GM12892 (cell line): ENCODE results near the gene ZNF276.

Experiments
- DNase-seq: peaks from one replicate; pipeline ENCODE4 v3.0.0; 2011; ENCODE audit not compliant: insufficient read length
- FAIRE-seq: peaks from 2 replicates; lab custom pipeline; 2011; peaks lifted over from hg19 to GRCh38; lab: Jason Lieb, UNC
- POLR2A ChIP-seq: IDR thresholded peaks from 2 replicates; pipeline ENCODE4 v1.6.1; 2011; ENCODE audit warnings: low read depth, low read length, control low read depth
- POLR2AphosphoS5 ChIP-seq: IDR thresholded peaks from 2 replicates; pipeline ENCODE4 v1.6.1; 2011; ENCODE audit warnings: low read depth, low read length, control low read depth
- TAF1 ChIP-seq: IDR thresholded peaks from 2 replicates; pipeline ENCODE4 v1.6.1; 2011; ENCODE audit warnings: low read depth, mild to moderate bottlenecking, control low read depth, low read length, borderline replicate concordance

ZNF276 gene

GRCh38 chr16:89709166-89709565, 12.2 kb upstream of the ZNF276 start:
- TF ChIP-seq POLR2A, result no peak
- no peak for FAIRE-seq
- DNase-seq, result no peak

GRCh38 chr16:89709716-89710432, 11.5 kb upstream of the ZNF276 start:
- DNase-seq, result no peak
- no peak for FAIRE-seq
- TF ChIP-seq TAF1 (no peak), POLR2AphosphoS5 (no peak), POLR2A (no peak)

- DNase-seq (no peak), FAIRE-seq (no peak)
- TF ChIP-seq POLR2A (no peak), TAF1 (no peak), POLR2AphosphoS5 (no peak)
Measured at GRCh38 chr16:89710709-89711564, 10.4 kb upstream of the ZNF276 start.

- FAIRE-seq (peak; percentile 88), DNase-seq (peak; percentile 99)
- peak; percentile 66 for TF ChIP-seq POLR2AphosphoS5
- TF ChIP-seq POLR2A, result peak; percentile 82
- peak; percentile 29; the same call in 1 of the 2 replicates for TF ChIP-seq TAF1
Measured at GRCh38 chr16:89711601-89712273, 9.6 kb upstream of the ZNF276 start.

- peak; percentile 17 for FAIRE-seq
- no peak for DNase-seq
Measured at GRCh38 chr16:89712274-89712781, 9.0 kb upstream of the ZNF276 start.

GRCh38 chr16:89716493-89716892, 4.8 kb upstream of the ZNF276 start:
- FAIRE-seq, result no peak
- TF ChIP-seq POLR2AphosphoS5 (no peak), POLR2A (no peak), TAF1 (no peak)
- DNase-seq, result no peak

More at GRCh38 chr16:89712274-89712781, 9.0 kb upstream of the ZNF276 start:
- TF ChIP-seq TAF1, result 0 out of 2 replicates have a peak, but pooled peaks have one; percentile 0
- no peak for TF ChIP-seq POLR2A

- TF ChIP-seq POLR2A (no peak), POLR2AphosphoS5 (no peak), TAF1 (no peak)
- no peak for DNase-seq
- FAIRE-seq, result no peak
Measured at GRCh38 chr16:89716916-89717687, 4.2 kb upstream of the ZNF276 start.

GRCh38 chr16:89717688-89718505, 3.4 kb upstream of the ZNF276 start:
- FAIRE-seq (no peak), DNase-seq (no peak)
- TF ChIP-seq TAF1 (no peak), POLR2A (no peak), POLR2AphosphoS5 (no peak)

GRCh38 chr16:89720551-89720812, 855 bp upstream of the ZNF276 start:
- FAIRE-seq, result no peak
- DNase-seq, result no peak
- TF ChIP-seq TAF1, result no peak
- TF ChIP-seq POLR2A, result no peak
- no peak for TF ChIP-seq POLR2AphosphoS5

GRCh38 chr16:89721546-89722391, 432 bp downstream of the ZNF276 start:
- TF ChIP-seq POLR2A (0 out of 2 replicates have a peak, but pooled peaks have one; percentile 7), POLR2AphosphoS5 (no peak; the same call in 1 of the 2 replicates), TAF1 (no peak)
- FAIRE-seq, result peak; percentile 44
- DNase-seq, result no peak
